ENCODE measurements around the gene BTG4.

Gene BTG4

GRCh38 chr11:111512296-111513239 is at the start of gene BTG4:
TSS of gene BTG4 (minus strand) at chr11:111512386. CDS start at chr11:111498776, 13,610 bp downstream.
- no peak for DNase-seq (ENCODE audit: low read depth)

DNA sequence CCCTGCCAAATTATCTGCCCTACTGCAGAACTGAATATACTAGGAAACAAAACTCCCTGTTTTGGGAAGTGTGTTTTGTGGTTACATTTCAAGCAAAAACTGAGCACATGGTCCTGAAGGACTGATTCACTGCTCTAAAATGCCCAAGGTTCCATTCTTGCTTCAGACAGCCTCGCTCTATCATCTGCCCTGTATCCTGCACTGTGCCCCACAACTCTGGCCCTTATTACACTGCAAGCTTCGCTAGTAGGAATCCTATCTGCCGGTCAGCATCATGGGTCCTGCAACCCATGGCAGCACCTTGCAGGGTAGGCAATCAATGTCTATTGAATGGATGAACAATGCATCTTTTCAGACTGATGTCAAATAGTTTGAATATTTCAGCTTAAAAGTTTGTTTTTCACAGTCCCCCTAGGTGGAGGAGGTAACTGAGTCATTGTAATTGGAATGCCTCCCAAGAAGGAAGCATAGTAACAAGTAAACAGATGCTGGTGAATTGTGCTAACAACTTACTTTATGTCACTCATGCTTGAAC is 49.7 kb upstream of the BTG4 start:
- peak; percentile 17 for DNase-seq (ENCODE audit: low read depth)

- DNase-seq (ENCODE audit: low read depth), result no peak
These were observed 49.1 kb upstream of the BTG4 start for GRCh38 chr11:111561306-111561705.

DNA sequence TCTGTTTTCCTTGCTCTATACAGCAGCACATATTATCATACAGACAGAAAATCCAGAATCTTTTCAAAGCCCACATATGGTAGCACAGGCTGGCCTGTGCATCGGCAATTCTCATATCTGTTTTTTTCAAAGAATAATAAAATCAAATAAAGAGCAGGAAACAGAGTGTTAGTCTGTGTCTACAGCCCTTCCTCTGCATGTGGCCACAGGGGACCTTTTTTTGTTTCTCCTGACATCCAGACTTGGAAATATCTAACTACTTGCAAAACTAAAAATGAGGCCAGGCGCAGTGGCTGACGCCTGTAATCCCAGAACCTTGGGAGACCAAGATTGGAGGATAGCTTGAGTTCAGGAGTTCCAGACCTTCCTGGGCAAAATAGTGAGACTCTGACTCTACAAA is 48.6 kb upstream of the BTG4 start:
- no peak for DNase-seq (ENCODE audit: low read depth)

- DNase-seq (ENCODE audit: low read depth), result no peak
These were observed 47.7 kb upstream of the BTG4 start for GRCh38 chr11:111559800-111560464.

DNA sequence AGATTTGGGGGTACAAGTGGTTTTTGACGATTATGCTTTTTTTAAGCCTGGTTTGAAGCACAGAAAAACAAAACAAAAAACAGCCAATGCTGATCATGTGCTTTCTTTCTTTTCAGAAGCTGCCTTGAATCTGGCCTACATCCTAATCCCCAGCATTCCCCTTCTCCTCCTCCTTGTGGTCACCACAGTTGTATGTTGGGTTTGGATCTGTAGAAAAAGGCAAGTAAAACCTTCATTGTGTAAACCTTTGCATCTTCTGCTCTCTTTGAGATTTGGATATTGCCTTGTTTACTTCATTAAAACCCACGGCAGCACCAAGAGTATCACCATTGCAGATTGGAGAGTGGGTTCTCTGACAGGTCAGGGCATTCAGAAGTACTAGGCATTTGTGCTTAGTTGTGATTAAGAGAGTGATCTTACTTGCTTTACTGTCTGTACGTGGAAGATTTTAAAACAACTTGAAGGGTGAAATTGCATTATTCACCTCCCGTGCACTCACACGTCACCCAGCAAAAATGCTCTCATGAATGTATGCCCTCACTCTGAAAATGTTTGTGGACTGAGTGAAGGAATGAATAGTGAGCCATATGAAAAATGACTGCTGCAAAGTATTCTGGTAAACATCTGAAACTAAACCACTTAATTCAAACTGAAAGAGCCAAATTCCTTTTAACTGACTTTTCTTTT is 45.4 kb upstream of the BTG4 start:
- DNase-seq (ENCODE audit: low read depth), result peak; percentile 78

DNA sequence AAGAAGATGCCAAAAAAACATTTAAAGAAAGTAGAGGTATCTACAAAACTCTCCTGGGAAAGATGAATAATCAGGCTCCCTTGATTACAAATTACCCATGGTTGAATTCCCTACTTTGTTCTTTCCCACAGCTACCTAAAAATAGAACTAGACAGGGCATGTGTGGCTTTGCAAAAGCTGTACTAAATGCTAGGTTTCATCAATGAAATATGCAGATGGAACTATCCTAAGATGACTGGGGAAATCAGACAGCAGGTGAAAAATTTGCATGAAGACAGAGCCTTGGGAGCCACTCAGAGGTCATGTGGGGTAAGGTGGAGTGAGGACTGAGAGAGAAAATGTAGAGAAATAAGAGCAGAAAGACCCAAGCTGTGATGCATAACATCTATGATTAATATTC is 43.1 kb upstream of the BTG4 start:
- DNase-seq (ENCODE audit: low read depth), result no peak

GRCh38 chr11:111554532-111554931 is 42.3 kb upstream of the BTG4 start:
- no peak for DNase-seq (ENCODE audit: low read depth)

DNA sequence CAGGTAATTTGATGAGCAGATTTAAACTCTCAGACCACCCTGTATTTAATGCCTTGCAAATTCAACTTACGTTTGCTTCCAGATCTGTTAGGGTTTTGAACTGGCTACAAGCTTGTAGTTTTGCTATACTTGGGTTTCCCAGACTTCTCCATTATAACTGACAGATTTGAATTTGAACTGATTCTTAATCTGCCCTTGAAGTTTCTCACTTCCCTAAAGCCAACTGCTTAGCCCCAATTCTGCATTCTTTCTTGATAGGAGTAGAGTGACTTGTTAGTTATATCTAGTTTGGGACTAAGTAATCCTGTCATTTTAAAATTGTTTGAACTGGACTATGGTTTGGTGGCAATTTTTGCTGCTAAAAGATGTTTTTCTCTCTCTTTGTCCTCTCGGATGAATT is 38.1 kb upstream of the BTG4 start:
- DNase-seq (ENCODE audit: low read depth), result no peak

DNA sequence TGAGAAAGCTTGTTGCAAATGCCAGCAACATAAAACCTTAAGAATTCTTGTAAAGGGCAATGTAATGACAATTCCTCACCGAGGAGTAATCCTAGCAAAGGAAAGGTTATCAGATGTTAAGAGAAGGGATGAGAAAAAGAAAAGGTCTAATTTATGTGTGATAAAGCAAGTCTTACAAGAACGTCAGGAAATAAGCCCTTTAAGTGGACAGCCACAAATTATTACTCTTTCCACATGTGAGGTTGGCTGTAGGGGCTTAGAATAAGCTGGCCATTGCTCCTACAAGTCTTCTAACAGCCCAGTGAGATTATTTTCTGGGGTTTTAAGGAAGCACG is 37.6 kb upstream of the BTG4 start:
- no peak for DNase-seq (ENCODE audit: low read depth)

DNA sequence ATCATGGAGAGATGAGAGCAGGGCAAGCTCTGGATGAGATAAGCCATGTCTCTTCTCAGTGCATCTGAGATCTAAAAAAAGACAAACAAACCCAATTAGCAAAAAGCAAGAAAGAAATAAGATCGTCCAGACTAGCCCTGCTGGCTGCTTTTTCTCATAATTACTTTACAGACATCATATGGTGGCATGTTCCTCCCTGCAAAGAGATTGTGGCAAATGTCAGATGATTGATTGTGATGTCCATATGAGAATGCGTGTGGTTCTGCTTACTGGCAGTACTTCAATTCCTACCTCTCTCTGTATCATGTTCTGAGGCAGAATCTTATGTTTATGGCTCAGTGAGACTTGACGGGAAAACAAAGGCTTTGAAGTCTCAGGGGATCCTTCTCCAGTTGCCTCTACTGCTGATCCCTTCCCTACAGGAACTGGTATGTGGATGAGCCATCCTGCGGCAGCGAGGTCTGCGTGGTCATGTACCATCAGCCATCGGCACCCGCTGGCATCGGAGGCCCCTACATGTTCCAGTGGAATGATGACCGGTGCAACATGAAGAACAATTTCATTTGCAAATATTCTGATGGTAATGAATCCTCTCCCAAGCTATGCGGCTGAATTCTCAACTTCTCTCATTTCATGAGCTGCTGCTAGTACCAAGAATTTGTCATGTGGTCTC is 37.1 kb upstream of the BTG4 start:
- DNase-seq (ENCODE audit: low read depth), result no peak

DNA sequence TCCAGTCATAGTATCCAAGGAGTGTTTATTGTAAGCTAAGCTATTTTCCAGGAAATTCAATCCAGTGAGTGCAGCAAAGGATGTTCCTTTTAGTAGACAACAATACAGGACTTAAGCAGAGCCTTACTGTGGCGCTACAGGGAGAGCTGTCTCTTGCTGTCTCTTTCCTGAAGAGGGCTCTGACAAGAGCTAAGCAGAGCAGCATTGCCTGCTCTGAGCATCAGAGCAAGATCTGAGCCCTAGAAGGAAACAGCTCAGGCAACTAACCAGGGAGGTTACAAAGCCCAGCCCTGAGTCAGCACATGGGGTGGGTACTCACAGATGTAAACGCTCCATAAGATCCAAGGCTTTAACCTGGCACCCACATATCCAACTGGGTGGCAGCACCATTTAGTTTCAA is 36.3 kb upstream of the BTG4 start:
- no peak for DNase-seq (ENCODE audit: low read depth)

GRCh38 chr11:111542606-111543275 is 30.6 kb upstream of the BTG4 start:
- no peak for DNase-seq (ENCODE audit: low read depth)

DNA sequence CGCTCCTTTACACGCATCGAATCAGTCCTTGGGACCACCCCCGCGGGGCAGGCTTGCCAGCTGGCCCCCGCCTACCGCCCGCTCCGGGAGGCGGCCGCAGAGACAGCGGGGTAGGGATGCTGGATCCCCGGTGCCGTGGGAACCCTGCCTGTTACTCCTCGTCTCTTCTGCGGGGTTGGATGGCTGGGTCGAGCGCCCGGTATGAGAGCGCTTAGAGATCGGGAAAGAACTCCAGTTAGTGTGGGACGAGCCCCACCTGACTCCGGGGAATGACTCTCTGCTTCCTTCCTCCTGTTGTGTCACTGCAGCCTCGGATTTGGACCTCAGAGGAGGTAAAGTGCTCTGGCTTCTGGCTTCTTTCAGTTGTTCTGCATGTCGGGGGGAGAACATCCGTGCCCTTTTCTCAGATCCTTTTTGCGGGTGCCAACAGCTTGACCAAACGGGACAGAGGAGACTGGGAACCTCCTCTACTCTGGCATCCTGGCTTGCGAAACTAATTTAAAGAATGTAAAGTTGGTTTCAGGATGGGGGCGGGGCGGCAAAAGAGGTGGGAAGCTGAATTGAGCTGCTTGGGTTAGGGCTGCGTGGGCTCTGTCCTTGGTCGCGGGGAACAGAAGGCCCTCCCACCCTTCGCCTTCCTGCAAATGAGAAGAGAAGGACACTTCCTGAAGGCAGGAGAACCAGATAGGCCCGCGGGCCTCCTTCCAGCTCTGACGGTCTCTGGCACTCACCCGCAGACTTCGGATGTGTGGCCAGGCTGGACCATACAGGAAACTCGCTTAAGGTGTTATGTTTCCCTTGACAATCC is 29.3 kb upstream of the BTG4 start:
- DNase-seq (ENCODE audit: low read depth), result peak; percentile 9

GRCh38 chr11:111540937-111541253 is 28.7 kb upstream of the BTG4 start:
- DNase-seq (ENCODE audit: low read depth), result no peak

DNA sequence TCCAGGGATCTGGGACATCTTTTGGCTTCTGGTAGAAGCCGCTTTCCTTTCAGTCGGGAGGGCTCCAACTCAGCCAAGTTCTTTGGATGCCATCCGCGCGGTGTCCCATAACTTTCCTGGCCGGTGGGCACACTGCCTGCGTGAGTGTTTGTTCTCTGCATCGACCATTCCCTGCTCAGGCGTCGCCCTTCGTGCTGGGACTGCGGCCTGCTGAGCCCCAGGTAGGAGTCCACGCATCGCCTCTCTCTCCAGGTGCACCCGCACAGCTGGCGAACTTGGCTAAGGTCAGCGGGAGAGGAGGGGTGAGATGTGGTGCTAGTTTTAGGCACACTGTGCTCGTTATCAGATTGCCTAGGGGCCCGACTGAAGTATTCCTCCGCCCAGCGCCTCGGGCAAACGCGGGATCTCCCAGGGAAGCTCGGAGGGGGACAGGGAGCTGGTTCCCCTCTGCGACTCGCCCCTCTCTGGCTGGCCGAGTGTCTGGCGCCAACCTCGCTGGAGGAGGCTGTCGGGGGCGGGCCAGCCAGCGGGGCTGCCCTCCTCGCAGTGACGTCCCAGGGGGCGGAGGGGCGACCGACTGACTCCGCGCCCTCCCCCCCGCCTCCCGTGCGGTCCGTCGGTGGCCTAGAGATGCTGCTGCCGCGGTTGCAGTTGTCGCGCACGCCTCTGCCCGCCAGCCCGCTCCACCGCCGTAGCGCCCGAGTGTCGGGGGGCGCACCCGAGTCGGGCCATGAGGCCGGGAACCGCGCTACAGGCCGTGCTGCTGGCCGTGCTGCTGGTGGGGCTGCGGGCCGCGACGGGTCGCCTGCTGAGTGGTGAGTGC is 28.1 kb upstream of the BTG4 start, which contains the start of gene LAYN:
LAYN (plus strand) TSS at position 607 of the 823 bp plus-strand sequence; CDS start at position 731, 124 bp downstream.
- no peak for DNase-seq (ENCODE audit: low read depth)

DNA sequence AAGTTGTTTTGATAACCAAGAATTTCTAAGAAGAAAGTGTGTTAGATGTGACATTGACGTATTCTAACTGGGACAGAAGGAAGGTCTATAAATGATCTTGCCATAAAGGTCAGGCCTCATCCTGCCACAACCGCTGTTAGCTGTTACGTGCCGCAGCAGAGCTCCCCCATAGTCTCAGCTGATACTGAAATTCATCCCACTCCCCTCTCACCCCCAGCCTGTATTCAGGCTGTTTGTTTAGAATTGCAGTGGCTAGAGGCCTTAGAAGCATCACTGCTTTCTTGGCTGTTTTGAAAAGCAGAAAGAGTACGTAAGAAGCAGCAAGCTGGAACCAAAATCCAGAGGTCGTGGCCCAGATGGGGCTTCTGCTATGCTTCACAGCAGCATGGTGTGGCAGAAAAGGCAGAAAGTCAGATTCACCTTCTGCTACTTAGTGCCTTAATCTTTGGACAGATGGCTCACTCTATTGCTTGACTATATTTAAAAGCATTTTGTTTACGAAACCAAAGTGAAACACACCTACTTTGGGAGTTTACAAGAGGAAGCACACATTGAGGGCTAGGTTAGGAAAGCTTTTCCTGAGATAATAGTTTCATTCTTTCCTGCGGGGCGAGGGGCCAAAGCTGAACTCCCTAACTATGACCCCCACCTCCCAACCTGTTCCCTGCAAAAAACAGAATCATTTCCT is 27.4 kb upstream of the BTG4 start:
- DNase-seq (ENCODE audit: low read depth), result no peak

- DNase-seq (ENCODE audit: low read depth), result no peak
These were observed 26.4 kb upstream of the BTG4 start for GRCh38 chr11:111538407-111539114.

Data from fibroblast of the conjunctiva (primary cell).